Adrenal gland (tissue), 5 donors: ENCODE results near the gene SHCBP1.
"Not testable (repeated sequence)": the region's sequence is repeated elsewhere in the genome, so short reads cannot be mapped to it uniquely, and the experiment has no call there.

Source experiments
- CTCF ChIP-seq, 6 experiments: fragments of 450-650 bp in 4 of 6; fragments of 200-600 bp in 2 of 6; sonication (generic) in 1 of 6; IDR thresholded peaks; 1 replicate in 5 of 6; 2 replicates in 1 of 6; pipeline versions ENCODE4 v1.5.1 to v1.8.0; 2016 to 2021; ENCODE audit warnings: antibody characterized with exemption in 6 of 6, mild to moderate bottlenecking in 2 of 6, moderate library complexity in 1 of 6
- POLR2A ChIP-seq, 2 donors: fragments of 450-650 bp; IDR thresholded peaks; one replicate each; pipeline ENCODE4 v1.6.1; 2017; ENCODE audit warnings: antibody characterized with exemption in 2 of 2, mild to moderate bottlenecking in 2 of 2, moderate library complexity in 1 of 2
- donor health status: DM: no; HTN: no; CAD: no.

DNA sequence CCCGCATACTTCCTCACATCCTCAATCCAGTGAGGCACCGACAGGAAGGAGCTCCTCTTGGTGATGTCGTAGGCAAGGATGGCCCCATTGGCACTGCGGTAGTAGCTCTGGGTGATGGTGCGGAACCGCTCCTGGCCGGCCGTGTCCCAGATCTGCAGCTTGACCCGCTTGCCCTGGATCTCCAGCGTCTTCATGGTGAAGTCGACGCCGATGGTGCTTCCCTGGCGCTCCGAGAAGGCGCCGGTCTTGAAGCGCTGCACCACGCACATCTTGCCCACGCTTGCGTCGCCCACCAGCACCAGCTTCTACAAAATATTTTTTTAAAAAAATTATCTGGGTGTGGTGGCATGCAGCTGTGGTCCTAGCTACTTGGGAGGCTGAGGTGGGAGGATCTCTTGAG is 5.5 kb upstream of the SHCBP1 start:
- TF ChIP-seq POLR2A, CTCF (IDR thresholded peaks at IDR 0.05): not testable (repeated sequence)
